ENCODE results near the gene NOXRED1. TPM values are rescaled to one million over a fixed set of nuclear protein-coding genes. Genes with fewer than 3 reads are reported as not detected.

NOXRED1 gene
- total RNA-seq, 1 experiment from 2014 or later, result 0.10 TPM

DNA sequence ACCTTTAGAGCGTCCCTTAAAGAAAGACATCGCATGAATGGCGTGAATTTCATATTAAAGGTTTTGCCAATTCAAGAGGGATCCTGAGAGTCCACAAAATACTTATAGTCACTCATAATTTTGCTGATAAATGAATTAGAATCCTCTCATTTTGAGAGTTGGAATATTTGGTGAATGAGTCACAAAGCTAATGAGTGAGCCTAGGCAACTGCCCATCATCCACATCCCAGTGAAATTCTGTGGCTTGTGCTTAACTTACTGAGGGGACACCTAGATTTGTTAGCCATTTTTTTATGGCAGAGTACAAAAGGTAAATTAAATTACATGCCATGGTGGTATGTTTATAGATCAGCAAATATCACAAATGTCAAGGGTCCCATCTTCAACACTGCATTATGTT, 12.7 kb upstream of the NOXRED1 start:
- peaks cover 3% of the 10 kb centered on the region; the same call in 1 of the 2 replicates for H3K36me3 ChIP-seq (ENCODE audit: control insufficient read depth, insufficient read depth, low read length)
- no peak for ATAC-seq
- ChIA-PET CTCF (no interaction called here), POLR2A (no interaction called here)
- no peaks in the 10 kb centered on the region for H3K27me3 ChIP-seq (ENCODE audit: control insufficient read depth, insufficient read depth, low read length)
- BruUV-seq (replicated peaks), result no TSS peak
- TF ChIP-seq, protein P1, sequence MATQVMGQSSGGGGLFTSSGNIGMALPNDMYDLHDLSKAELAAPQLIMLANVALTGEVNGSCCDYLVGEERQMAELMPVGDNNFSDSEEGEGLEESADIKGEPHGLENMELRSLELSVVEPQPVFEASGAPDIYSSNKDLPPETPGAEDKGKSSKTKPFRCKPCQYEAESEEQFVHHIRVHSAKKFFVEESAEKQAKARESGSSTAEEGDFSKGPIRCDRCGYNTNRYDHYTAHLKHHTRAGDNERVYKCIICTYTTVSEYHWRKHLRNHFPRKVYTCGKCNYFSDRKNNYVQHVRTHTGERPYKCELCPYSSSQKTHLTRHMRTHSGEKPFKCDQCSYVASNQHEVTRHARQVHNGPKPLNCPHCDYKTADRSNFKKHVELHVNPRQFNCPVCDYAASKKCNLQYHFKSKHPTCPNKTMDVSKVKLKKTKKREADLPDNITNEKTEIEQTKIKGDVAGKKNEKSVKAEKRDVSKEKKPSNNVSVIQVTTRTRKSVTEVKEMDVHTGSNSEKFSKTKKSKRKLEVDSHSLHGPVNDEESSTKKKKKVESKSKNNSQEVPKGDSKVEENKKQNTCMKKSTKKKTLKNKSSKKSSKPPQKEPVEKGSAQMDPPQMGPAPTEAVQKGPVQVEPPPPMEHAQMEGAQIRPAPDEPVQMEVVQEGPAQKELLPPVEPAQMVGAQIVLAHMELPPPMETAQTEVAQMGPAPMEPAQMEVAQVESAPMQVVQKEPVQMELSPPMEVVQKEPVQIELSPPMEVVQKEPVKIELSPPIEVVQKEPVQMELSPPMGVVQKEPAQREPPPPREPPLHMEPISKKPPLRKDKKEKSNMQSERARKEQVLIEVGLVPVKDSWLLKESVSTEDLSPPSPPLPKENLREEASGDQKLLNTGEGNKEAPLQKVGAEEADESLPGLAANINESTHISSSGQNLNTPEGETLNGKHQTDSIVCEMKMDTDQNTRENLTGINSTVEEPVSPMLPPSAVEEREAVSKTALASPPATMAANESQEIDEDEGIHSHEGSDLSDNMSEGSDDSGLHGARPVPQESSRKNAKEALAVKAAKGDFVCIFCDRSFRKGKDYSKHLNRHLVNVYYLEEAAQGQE (IDR thresholded peaks at IDR 0.05; ENCODE audit: insufficient read depth in 1 of 2, low read depth in 2 of 2, low read length in 1 of 2), result no peak
- TF ChIP-seq POLR2AphosphoS5 (IDR thresholded peaks at IDR 0.05; ENCODE audit: low read depth, low read length) (no peak), SIN3A (IDR thresholded peaks at IDR 0.05; ENCODE audit: borderline replicate concordance, insufficient read depth, low read depth, low read length) (no peak), TCF7L2 (IDR thresholded peaks at IDR 0.05; ENCODE audit: low read depth, low read length) (no peak)
- TF ChIP-seq, protein P2, sequence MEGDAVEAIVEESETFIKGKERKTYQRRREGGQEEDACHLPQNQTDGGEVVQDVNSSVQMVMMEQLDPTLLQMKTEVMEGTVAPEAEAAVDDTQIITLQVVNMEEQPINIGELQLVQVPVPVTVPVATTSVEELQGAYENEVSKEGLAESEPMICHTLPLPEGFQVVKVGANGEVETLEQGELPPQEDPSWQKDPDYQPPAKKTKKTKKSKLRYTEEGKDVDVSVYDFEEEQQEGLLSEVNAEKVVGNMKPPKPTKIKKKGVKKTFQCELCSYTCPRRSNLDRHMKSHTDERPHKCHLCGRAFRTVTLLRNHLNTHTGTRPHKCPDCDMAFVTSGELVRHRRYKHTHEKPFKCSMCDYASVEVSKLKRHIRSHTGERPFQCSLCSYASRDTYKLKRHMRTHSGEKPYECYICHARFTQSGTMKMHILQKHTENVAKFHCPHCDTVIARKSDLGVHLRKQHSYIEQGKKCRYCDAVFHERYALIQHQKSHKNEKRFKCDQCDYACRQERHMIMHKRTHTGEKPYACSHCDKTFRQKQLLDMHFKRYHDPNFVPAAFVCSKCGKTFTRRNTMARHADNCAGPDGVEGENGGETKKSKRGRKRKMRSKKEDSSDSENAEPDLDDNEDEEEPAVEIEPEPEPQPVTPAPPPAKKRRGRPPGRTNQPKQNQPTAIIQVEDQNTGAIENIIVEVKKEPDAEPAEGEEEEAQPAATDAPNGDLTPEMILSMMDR (IDR thresholded peaks at IDR 0.05), result no peak
- in situ Hi-C loops (cut with HindIII; ENCODE audit: low pct_unique_long_range_greater_than_20kb, low sequenced_read_pairs), result no loop called here
- no peaks in the 10 kb centered on the region for H3K9me3 ChIP-seq (ENCODE audit: control insufficient read depth, insufficient read depth, low read depth, low read length)
- intact Hi-C loops (cut with micrococcal nuclease; ENCODE audit: unreplicated experiment), result no loop called here
- no peak overlapping the region for H3K4me3 ChIP-seq (ENCODE audit: low read depth in 2 of 2, low read length in 2 of 2)
- no peak overlapping the region for H3K27ac ChIP-seq (ENCODE audit: low read length)
- no peak for DNase-seq (ENCODE audit: low read depth, low spot score)
- H3K4me1 ChIP-seq (ENCODE audit: control insufficient read depth, insufficient read depth, low read length), result no peaks in the 10 kb centered on the region

DNA sequence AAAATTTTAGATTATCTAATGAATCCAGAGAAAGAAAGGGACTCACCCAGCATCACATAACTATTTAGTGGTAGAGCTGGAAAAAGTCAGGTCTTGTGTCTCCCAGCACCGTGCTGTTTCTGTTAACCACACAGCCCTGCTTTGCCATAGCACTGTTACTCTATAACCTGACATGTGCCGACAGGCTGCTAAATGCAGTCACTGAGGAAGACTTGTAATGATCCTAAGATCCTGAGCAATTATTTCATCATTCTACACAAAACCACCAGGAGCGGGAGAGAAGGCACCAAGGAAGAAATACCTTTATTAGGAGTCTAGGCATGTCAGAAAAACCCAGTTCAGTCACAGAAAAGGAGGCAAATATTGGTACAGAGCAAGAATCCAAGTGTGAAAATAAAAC, 3.1 kb upstream of the NOXRED1 start:
- in situ Hi-C loops (cut with HindIII; ENCODE audit: low pct_unique_long_range_greater_than_20kb, low sequenced_read_pairs), result no loop called here

More for the DNA sequence above, 3.1 kb upstream of the NOXRED1 start:
- Histone ChIP-seq H3K27ac (ENCODE audit: low read length) (no peak overlapping the region), H3K4me3 (ENCODE audit: low read depth in 2 of 2, low read length in 2 of 2) (no peak overlapping the region), H3K4me1 (ENCODE audit: control insufficient read depth, insufficient read depth, low read length) (no peaks in the 10 kb centered on the region), H3K36me3 (ENCODE audit: control insufficient read depth, insufficient read depth, low read length) (peaks cover 7% of the 10 kb centered on the region), H3K27me3 (ENCODE audit: control insufficient read depth, insufficient read depth, low read length) (no peaks in the 10 kb centered on the region), H3K9me3 (ENCODE audit: control insufficient read depth, insufficient read depth, low read depth, low read length) (no peaks in the 10 kb centered on the region)
- intact Hi-C loops (cut with micrococcal nuclease; ENCODE audit: unreplicated experiment), result no loop called here
- POLR2A ChIA-PET, result no interaction called here
- TF ChIP-seq POLR2AphosphoS5 (IDR thresholded peaks at IDR 0.05; ENCODE audit: low read depth, low read length), result no peak
- TF ChIP-seq, protein P1 (IDR thresholded peaks at IDR 0.05; ENCODE audit: insufficient read depth in 1 of 2, low read depth in 2 of 2, low read length in 1 of 2), result no peak
- no peak for TF ChIP-seq TCF7L2 (IDR thresholded peaks at IDR 0.05; ENCODE audit: low read depth, low read length)
- no peak for TF ChIP-seq SIN3A (IDR thresholded peaks at IDR 0.05; ENCODE audit: borderline replicate concordance, insufficient read depth, low read depth, low read length)
- TF ChIP-seq, protein P2 (IDR thresholded peaks at IDR 0.05), result no peak
- DNase-seq (ENCODE audit: low read depth, low spot score) (no peak), ATAC-seq (no peak)
- no TSS peak for BruUV-seq (replicated peaks)
- CTCF ChIA-PET, result no interaction called here
